Adrenal gland (tissue), 12 donors: ENCODE data around the gene ANKFN1. TPM values are rescaled to one million over a fixed set of nuclear protein-coding genes. Genes with fewer than 3 reads are reported as not detected.

Experiments
- DNase-seq, 7 donors: peaks; one replicate each; pipeline ENCODE4 v3.0.0-alpha.2; 2019 to 2020
- H3K27ac ChIP-seq, 5 donors: fragments of 200-600 bp; sonication (generic) in 4 of 5; 1 replicate in 3 of 5; 2 replicates in 2 of 5; pipeline versions ENCODE4 v1.5.1 to v1.8.0; 2016 to 2020; ENCODE audit warnings: mild to moderate bottlenecking in 1 of 5
- H3K27me3 ChIP-seq: fragments of 200-600 bp; 2 replicates; pipeline ENCODE4 v1.8.0; 2021
- H3K36me3 ChIP-seq, 2 donors: fragments of 200-600 bp; replicated peaks in 1 of 2; 1 replicate in 1 of 2; 2 replicates in 1 of 2; pipeline versions ENCODE4 v1.5.1 to v1.8.0; 2018 to 2022
- H3K4me1 ChIP-seq, 2 donors: fragments of 200-600 bp; replicated peaks in 1 of 2; 1 replicate in 1 of 2; 2 replicates in 1 of 2; pipeline versions ENCODE4 v1.5.1 to v1.8.0; 2018 to 2021
- H3K4me3 ChIP-seq, 4 donors: fragments of 200-600 bp; sonication (generic) in 3 of 4; one replicate each; pipeline ENCODE4 v1.5.1; 2016 to 2018
- H3K9me3 ChIP-seq, 3 donors: fragments of 200-600 bp; sonication (generic) in 1 of 3; replicated peaks in 1 of 3; 1 replicate in 2 of 3; 2 replicates in 1 of 3; pipeline versions ENCODE4 v1.5.1 to v1.8.0; 2016 to 2021
- CTCF ChIP-seq, 6 experiments: fragments of 450-650 bp in 4 of 6; fragments of 200-600 bp in 2 of 6; sonication (generic) in 1 of 6; IDR thresholded peaks; 1 replicate in 5 of 6; 2 replicates in 1 of 6; pipeline versions ENCODE4 v1.5.1 to v1.8.0; 2016 to 2021; ENCODE audit warnings: antibody characterized with exemption in 6 of 6, mild to moderate bottlenecking in 2 of 6, moderate library complexity in 1 of 6
- POLR2A ChIP-seq, 2 donors: fragments of 450-650 bp; IDR thresholded peaks; one replicate each; pipeline ENCODE4 v1.6.1; 2017; ENCODE audit warnings: antibody characterized with exemption in 2 of 2, mild to moderate bottlenecking in 2 of 2, moderate library complexity in 1 of 2
- WGBS, 4 donors: extraction: QIAGEN DNeasy Blood & Tissue Kit in 2 of 4; methylation state at CpG; one replicate each; pipeline versions ENCODE4 v1.1.5 to v1.1.7; 2013 to 2017; 5-methylcytosine and 5-hydroxymethylcytosine counted together
- intact Hi-C, 2 donors: fragments of 100-400 bp; cut with DNase I; formaldehyde crosslinking; loops; one replicate each; pipeline versions ENCODE4 v1.14.1 to v1.15.0; 2022 to 2023
- polyA plus RNA-seq, 3 donors: library from polyadenylated mRNA; stranded (reverse); fragments of 200-250 nt in 2 of 3; fragments of 350-450 nt in 1 of 3; fragmentation: Illumina TruSeq in 1 of 3; extraction: RNeasy Lipid Tissue Mini Kit (QIAGEN cat#74804) in 1 of 3; gene quantifications; one replicate each; pipeline ENCODE4 v1.2.3, GENCODE V29; 2013 to 2014
- total RNA-seq, 9 donors: library from RNA; depleted of rRNA in 4 of 9; stranded (reverse); fragments of >200 nt in 4 of 9; fragments of 120-200 nt in 1 of 9; fragmentation: NEBNext Ultra II Directional in 1 of 9; extraction: Animal tissue kit (Norgen Biotek cat#: 25700) in 1 of 9; gene quantifications; one replicate each; pipeline versions ENCODE4 v1.1.0 to v1.2.4, GENCODE V29; 2013 to 2023
- donor health status: healthy with polysubstance abuse.
- donor health status: Bipolar disorder and iron deficiency.
- donor health status: DM: yes; HTN: yes; CAD: no.
- donor health status: DM: no; HTN: no; CAD: no.
- donor health status: DM: no; HTN: no; CAD: no.
- donor health status: DM: yes; HTN: yes; CAD: no.

Gene ANKFN1
- total and polyA plus RNA-seq, 12 donors = 0.18 to 1.6 (median 0.41) TPM; not detected in 5

- no peak overlapping the region for H3K4me3 ChIP-seq
- WGBS, 4 donors = 65 to 76% (median 71%) methylated on average over 2 of the region's 2 CpGs
- H3K27me3 ChIP-seq = peaks cover 2% of the 10 kb centered on the region
- no peaks in the 10 kb centered on the region for H3K4me1 ChIP-seq
- intact Hi-C loops = no loop called here
- H3K36me3 ChIP-seq = no peaks in the 10 kb centered on the region
- TF ChIP-seq CTCF (IDR thresholded peaks at IDR 0.05) (no peak), POLR2A (IDR thresholded peaks at IDR 0.05) (no peak)
- no peak for DNase-seq
- H3K9me3 ChIP-seq = no peaks in the 10 kb centered on the region
- H3K27ac ChIP-seq = no peak overlapping the region
Observed at GRCh38 chr17:56523042-56523441, 369.8 kb downstream of the ANKFN1 start.

- DNase-seq = no peak
- Histone ChIP-seq H3K9me3 (no peaks in the 10 kb centered on the region), H3K27ac (no peak overlapping the region), H3K36me3 (no peaks in the 10 kb centered on the region), H3K4me1 (no peaks in the 10 kb centered on the region), H3K27me3 (no peaks in the 10 kb centered on the region), H3K4me3 (no peak overlapping the region)
- WGBS, 4 donors = 44 to 50% (median 46%) methylated on average over 2 of the region's 2 CpGs
- intact Hi-C loops = no loop called here
- TF ChIP-seq CTCF (IDR thresholded peaks at IDR 0.05) = no peak
- TF ChIP-seq POLR2A (IDR thresholded peaks at IDR 0.05) = no peak
Observed at GRCh38 chr17:56528696-56529095, 375.4 kb downstream of the ANKFN1 start.

GRCh38 chr17:56532926-56533325 lies 379.7 kb downstream of the ANKFN1 start:
- Histone ChIP-seq H3K9me3 (no peaks in the 10 kb centered on the region), H3K4me3 (no peak overlapping the region), H3K4me1 (no peaks in the 10 kb centered on the region), H3K27me3 (no peaks in the 10 kb centered on the region), H3K36me3 (no peaks in the 10 kb centered on the region), H3K27ac (no peak overlapping the region)
- TF ChIP-seq CTCF (IDR thresholded peaks at IDR 0.05) (no peak), POLR2A (IDR thresholded peaks at IDR 0.05) (no peak)
- intact Hi-C loops = no loop called here
- DNase-seq = no peak
- WGBS, 4 donors = 64 to 76% (median 71%) methylated on average over 5 of the region's 5 CpGs

GRCh38 chr17:56536766-56537165 lies 383.5 kb downstream of the ANKFN1 start:
- Histone ChIP-seq H3K4me3 (no peak overlapping the region), H3K36me3 (no peaks in the 10 kb centered on the region), H3K27me3 (no peaks in the 10 kb centered on the region), H3K4me1 (no peaks in the 10 kb centered on the region), H3K27ac (no peak overlapping the region), H3K9me3 (no peaks in the 10 kb centered on the region)
- intact Hi-C loops = no loop called here
- WGBS, 4 donors = 50 to 60% (median 55%) methylated on average over 1 of the region's 1 CpG
- DNase-seq = no peak
- TF ChIP-seq CTCF (IDR thresholded peaks at IDR 0.05) = no peak
- TF ChIP-seq POLR2A (IDR thresholded peaks at IDR 0.05) = no peak
